ENCODE data around the gene CAPN13. TPM values are rescaled to one million over a fixed set of nuclear protein-coding genes. Genes with fewer than 3 reads are reported as not detected.

The CAPN13 gene
- total RNA-seq, 1 experiment from 2014 or later = not detected

- H3K36me3 Mint-ChIP-seq (ENCODE audit: insufficient read depth, unreplicated experiment) = no peaks in the 10 kb centered on the region
- no peak overlapping the region for H3K27ac Mint-ChIP-seq (ENCODE audit: low read depth, unreplicated experiment)
- ChIA-PET POLR2A (no interaction called here), CTCF (interaction anchor here (0.5 to 5.1 kb wide), 7 partner anchors 15 to 922 kb away, joined by 3 to 37 read pairs (median 9); no protein-coding TSS in a partner anchor)
- intact Hi-C loops (cut with micrococcal nuclease) = no loop called here
- DNase-seq (ENCODE audit: unreplicated experiment) = no peak
- H3K4me3 Mint-ChIP-seq (ENCODE audit: unreplicated experiment) = no peak overlapping the region
- no peaks in the 10 kb centered on the region for H3K9me3 Mint-ChIP-seq (ENCODE audit: unreplicated experiment)
- TF ChIP-seq, protein P1, sequence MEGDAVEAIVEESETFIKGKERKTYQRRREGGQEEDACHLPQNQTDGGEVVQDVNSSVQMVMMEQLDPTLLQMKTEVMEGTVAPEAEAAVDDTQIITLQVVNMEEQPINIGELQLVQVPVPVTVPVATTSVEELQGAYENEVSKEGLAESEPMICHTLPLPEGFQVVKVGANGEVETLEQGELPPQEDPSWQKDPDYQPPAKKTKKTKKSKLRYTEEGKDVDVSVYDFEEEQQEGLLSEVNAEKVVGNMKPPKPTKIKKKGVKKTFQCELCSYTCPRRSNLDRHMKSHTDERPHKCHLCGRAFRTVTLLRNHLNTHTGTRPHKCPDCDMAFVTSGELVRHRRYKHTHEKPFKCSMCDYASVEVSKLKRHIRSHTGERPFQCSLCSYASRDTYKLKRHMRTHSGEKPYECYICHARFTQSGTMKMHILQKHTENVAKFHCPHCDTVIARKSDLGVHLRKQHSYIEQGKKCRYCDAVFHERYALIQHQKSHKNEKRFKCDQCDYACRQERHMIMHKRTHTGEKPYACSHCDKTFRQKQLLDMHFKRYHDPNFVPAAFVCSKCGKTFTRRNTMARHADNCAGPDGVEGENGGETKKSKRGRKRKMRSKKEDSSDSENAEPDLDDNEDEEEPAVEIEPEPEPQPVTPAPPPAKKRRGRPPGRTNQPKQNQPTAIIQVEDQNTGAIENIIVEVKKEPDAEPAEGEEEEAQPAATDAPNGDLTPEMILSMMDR (IDR thresholded peaks at IDR 0.05; ENCODE audit: unreplicated experiment) = no peak
- BruUV-seq (replicated peaks) = no TSS peak
- no peaks in the 10 kb centered on the region for H3K4me1 Mint-ChIP-seq (ENCODE audit: insufficient read depth, unreplicated experiment)
- peaks cover 17% of the 10 kb centered on the region for H3K27me3 Mint-ChIP-seq (ENCODE audit: insufficient read depth, unreplicated experiment)
Measured at GRCh38 chr2:30691091-30691947, 115.9 kb downstream of the CAPN13 start.

GRCh38 chr2:30690126-30690561 is 117.1 kb downstream of the CAPN13 start:
- Mint-ChIP-seq H3K27ac (ENCODE audit: low read depth, unreplicated experiment) (no peak overlapping the region), H3K36me3 (ENCODE audit: insufficient read depth, unreplicated experiment) (no peaks in the 10 kb centered on the region), H3K4me1 (ENCODE audit: insufficient read depth, unreplicated experiment) (no peaks in the 10 kb centered on the region), H3K4me3 (ENCODE audit: unreplicated experiment) (no peak overlapping the region), H3K27me3 (ENCODE audit: insufficient read depth, unreplicated experiment) (peaks cover 9% of the 10 kb centered on the region), H3K9me3 (ENCODE audit: unreplicated experiment) (no peaks in the 10 kb centered on the region)
- DNase-seq (ENCODE audit: unreplicated experiment) = no peak
- TF ChIP-seq, protein P1 (IDR thresholded peaks at IDR 0.05; ENCODE audit: unreplicated experiment) = no peak
- ChIA-PET CTCF (no interaction called here), POLR2A (interaction anchor here (0.5 kb wide), 1 partner anchor 344 kb away, joined by 3 read pairs; no protein-coding TSS in a partner anchor)
- no TSS peak for BruUV-seq (replicated peaks)
- intact Hi-C loops (cut with micrococcal nuclease) = no loop called here

GRCh38 chr2:30689496-30690125 is 117.6 kb downstream of the CAPN13 start:
- no peaks in the 10 kb centered on the region for H3K36me3 Mint-ChIP-seq (ENCODE audit: insufficient read depth, unreplicated experiment)
- TF ChIP-seq, protein P1 (IDR thresholded peaks at IDR 0.05; ENCODE audit: unreplicated experiment) = no peak
- no peaks in the 10 kb centered on the region for H3K9me3 Mint-ChIP-seq (ENCODE audit: unreplicated experiment)
- no peak overlapping the region for H3K27ac Mint-ChIP-seq (ENCODE audit: low read depth, unreplicated experiment)
- no peak overlapping the region for H3K4me3 Mint-ChIP-seq (ENCODE audit: unreplicated experiment)
- BruUV-seq (replicated peaks) = no TSS peak
- intact Hi-C loops (cut with micrococcal nuclease) = no loop called here
- no peak for DNase-seq (ENCODE audit: unreplicated experiment)
- H3K4me1 Mint-ChIP-seq (ENCODE audit: insufficient read depth, unreplicated experiment) = no peaks in the 10 kb centered on the region
- H3K27me3 Mint-ChIP-seq (ENCODE audit: insufficient read depth, unreplicated experiment) = peaks cover 4% of the 10 kb centered on the region
- POLR2A ChIA-PET = no interaction called here
- CTCF ChIA-PET = interaction anchor here (0.7 to 1.3 kb wide), 2 partner anchors 25 to 477 kb away, joined by 3 to 6 read pairs; no protein-coding TSS in a partner anchor

DNA sequence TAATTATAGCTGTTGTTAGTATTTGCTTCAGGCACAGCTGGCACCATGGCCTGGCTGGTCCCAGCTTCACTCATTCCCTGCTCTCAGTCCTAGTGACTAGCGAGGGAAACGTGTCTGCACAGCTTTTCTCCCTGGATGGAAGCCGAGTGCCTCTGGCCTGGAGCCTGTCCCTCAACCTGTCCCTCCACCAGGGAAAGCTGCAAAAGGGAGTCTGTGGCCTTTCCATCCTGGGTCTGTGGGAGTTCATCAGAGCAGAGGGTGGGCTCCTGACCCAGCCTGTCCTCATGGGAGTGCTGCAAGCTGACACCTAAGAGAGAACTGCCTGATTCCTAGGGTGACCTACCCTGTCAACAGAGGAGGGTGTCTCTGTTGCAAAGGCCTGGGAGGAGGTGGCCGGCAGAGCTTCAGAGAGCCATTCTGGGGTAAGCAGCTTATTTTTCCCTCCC is 118.3 kb downstream of the CAPN13 start:
- H3K4me1 Mint-ChIP-seq (ENCODE audit: insufficient read depth, unreplicated experiment) = no peaks in the 10 kb centered on the region
- no TSS peak for BruUV-seq (replicated peaks)
- H3K36me3 Mint-ChIP-seq (ENCODE audit: insufficient read depth, unreplicated experiment) = no peaks in the 10 kb centered on the region
- intact Hi-C loops (cut with micrococcal nuclease) = no loop called here
- H3K27ac Mint-ChIP-seq (ENCODE audit: low read depth, unreplicated experiment) = peak overlapping the region; percentile 49
- no peaks in the 10 kb centered on the region for H3K27me3 Mint-ChIP-seq (ENCODE audit: insufficient read depth, unreplicated experiment)
- H3K4me3 Mint-ChIP-seq (ENCODE audit: unreplicated experiment) = no peak overlapping the region
- CTCF ChIA-PET = interaction anchor here (0.5 to 1.3 kb wide), 4 partner anchors 22 to 476 kb away, joined by 3 to 6 read pairs (median 4); no protein-coding TSS in a partner anchor
- POLR2A ChIA-PET = no interaction called here
- no peak for DNase-seq (ENCODE audit: unreplicated experiment)
- no peaks in the 10 kb centered on the region for H3K9me3 Mint-ChIP-seq (ENCODE audit: unreplicated experiment)
- TF ChIP-seq, protein P1 (IDR thresholded peaks at IDR 0.05; ENCODE audit: unreplicated experiment) = no peak
